ENCODE data around the gene CEP85.
"Not testable (repeated sequence)": the region's sequence is repeated elsewhere in the genome, so short reads cannot be mapped to it uniquely, and the experiment has no call there.

Gene CEP85

GRCh38 chr1:26290882-26291261, 56.9 kb downstream of the CEP85 start:
- Histone ChIP-seq H4K20me1 (ENCODE audit: insufficient read depth, low read length, poor library complexity, severe bottlenecking) (no peaks in the 10 kb centered on the region), H3K79me2 (ENCODE audit: insufficient read depth, low read length) (no peaks in the 10 kb centered on the region), H3K4me1 (ENCODE audit: insufficient read depth, low read length, poor library complexity, severe bottlenecking) (peaks cover 63% of the 10 kb centered on the region), H3K27me3 (ENCODE audit: insufficient read depth, low read length, poor library complexity, severe bottlenecking) (no peaks in the 10 kb centered on the region), H3F3A (ENCODE audit: low read depth) (peaks cover 31% of the 10 kb centered on the region), H3K9me2 (replicated peaks; ENCODE audit: low read depth, low read length) (no peaks in the 10 kb centered on the region), H3K4me3 (ENCODE audit: low read length, poor library complexity, severe bottlenecking) (no peak overlapping the region), H3K36me3 (ENCODE audit: insufficient read depth, low read length) (no peaks in the 10 kb centered on the region), H3K4me2 (ENCODE audit: low read depth, low read length, poor library complexity, severe bottlenecking) (peak overlapping the region; percentile 98), H3K9me3 (ENCODE audit: insufficient read depth, low read depth, low read length) (no peaks in the 10 kb centered on the region), H3K9ac (ENCODE audit: low read depth, low read length, poor library complexity, severe bottlenecking) (peak overlapping the region; percentile 88), H2AFZ (ENCODE audit: low read length) (no peak overlapping the region)
- TF ChIP-seq EZH2phosphoT487 (IDR thresholded peaks at IDR 0.05; ENCODE audit: borderline replicate concordance) (no peak), CTCF (conservative IDR thresholded peaks at IDR 0.05; ENCODE audit: low read length) (no peak)

DNA sequence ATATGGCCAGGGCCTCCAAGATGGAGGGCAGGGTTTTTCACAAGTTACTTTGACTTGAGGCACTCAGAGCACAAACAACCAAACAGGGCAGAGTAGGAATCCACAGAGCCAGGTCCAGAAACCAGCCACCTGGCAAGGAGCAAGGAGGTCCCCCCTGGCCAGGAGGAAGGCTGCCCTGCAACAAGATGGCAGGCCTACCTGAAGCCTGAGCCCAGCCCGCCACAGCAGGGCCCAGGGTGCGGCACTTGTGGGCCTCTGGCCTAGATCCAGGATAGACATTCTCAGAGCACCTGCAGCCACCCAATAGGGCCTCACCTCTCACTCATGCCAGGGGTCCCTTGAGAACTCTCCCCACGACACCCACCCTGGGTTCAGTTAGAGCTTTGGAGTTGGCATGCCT, 57.4 kb downstream of the CEP85 start:
- H2AFZ ChIP-seq (ENCODE audit: low read length) = no peak overlapping the region
- H3F3A ChIP-seq (ENCODE audit: low read depth) = peaks cover 31% of the 10 kb centered on the region
- H3K27me3 ChIP-seq (ENCODE audit: insufficient read depth, low read length, poor library complexity, severe bottlenecking) = no peaks in the 10 kb centered on the region
- H3K9me2 ChIP-seq (replicated peaks; ENCODE audit: low read depth, low read length) = no peaks in the 10 kb centered on the region
- H3K36me3 ChIP-seq (ENCODE audit: insufficient read depth, low read length) = no peaks in the 10 kb centered on the region
- TF ChIP-seq CTCF (conservative IDR thresholded peaks at IDR 0.05; ENCODE audit: low read length) (no peak), EZH2phosphoT487 (IDR thresholded peaks at IDR 0.05; ENCODE audit: borderline replicate concordance) (no peak)
- no peaks in the 10 kb centered on the region for H3K9me3 ChIP-seq (ENCODE audit: insufficient read depth, low read depth, low read length)
- H3K4me1 ChIP-seq (ENCODE audit: insufficient read depth, low read length, poor library complexity, severe bottlenecking) = peaks cover 57% of the 10 kb centered on the region
- H3K79me2 ChIP-seq (ENCODE audit: insufficient read depth, low read length) = no peaks in the 10 kb centered on the region
- H3K9ac ChIP-seq (ENCODE audit: low read depth, low read length, poor library complexity, severe bottlenecking) = peak overlapping the region; percentile 88
- no peaks in the 10 kb centered on the region for H4K20me1 ChIP-seq (ENCODE audit: insufficient read depth, low read length, poor library complexity, severe bottlenecking)
- no peak overlapping the region for H3K4me3 ChIP-seq (ENCODE audit: low read length, poor library complexity, severe bottlenecking)
- H3K4me2 ChIP-seq (ENCODE audit: low read depth, low read length, poor library complexity, severe bottlenecking) = no peak overlapping the region

GRCh38 chr1:26291939-26292338, 57.9 kb downstream of the CEP85 start:
- H3K9me2 ChIP-seq (replicated peaks; ENCODE audit: low read depth, low read length) = no peaks in the 10 kb centered on the region
- H4K20me1 ChIP-seq (ENCODE audit: insufficient read depth, low read length, poor library complexity, severe bottlenecking) = no peaks in the 10 kb centered on the region
- H3K36me3 ChIP-seq (ENCODE audit: insufficient read depth, low read length) = no peaks in the 10 kb centered on the region
- peak overlapping the region; percentile 88 for H3K9ac ChIP-seq (ENCODE audit: low read depth, low read length, poor library complexity, severe bottlenecking)
- H3K4me1 ChIP-seq (ENCODE audit: insufficient read depth, low read length, poor library complexity, severe bottlenecking) = peaks cover 52% of the 10 kb centered on the region
- no peak for TF ChIP-seq CTCF (conservative IDR thresholded peaks at IDR 0.05; ENCODE audit: low read length)
- TF ChIP-seq EZH2phosphoT487 (IDR thresholded peaks at IDR 0.05; ENCODE audit: borderline replicate concordance) = no peak
- no peak overlapping the region for H2AFZ ChIP-seq (ENCODE audit: low read length)
- H3F3A ChIP-seq (ENCODE audit: low read depth) = peaks cover 29% of the 10 kb centered on the region
- no peaks in the 10 kb centered on the region for H3K79me2 ChIP-seq (ENCODE audit: insufficient read depth, low read length)
- no peak overlapping the region for H3K4me2 ChIP-seq (ENCODE audit: low read depth, low read length, poor library complexity, severe bottlenecking)
- H3K4me3 ChIP-seq (ENCODE audit: low read length, poor library complexity, severe bottlenecking) = no peak overlapping the region
- H3K27me3 ChIP-seq (ENCODE audit: insufficient read depth, low read length, poor library complexity, severe bottlenecking) = no peaks in the 10 kb centered on the region
- H3K9me3 ChIP-seq (ENCODE audit: insufficient read depth, low read depth, low read length) = no peaks in the 10 kb centered on the region

GRCh38 chr1:26292735-26293134, 58.7 kb downstream of the CEP85 start:
- H3K4me2 ChIP-seq (ENCODE audit: low read depth, low read length, poor library complexity, severe bottlenecking); H3K27me3 ChIP-seq (ENCODE audit: insufficient read depth, low read length, poor library complexity, severe bottlenecking); H3K36me3 ChIP-seq (ENCODE audit: insufficient read depth, low read length); H2AFZ ChIP-seq (ENCODE audit: low read length); H4K20me1 ChIP-seq (ENCODE audit: insufficient read depth, low read length, poor library complexity, severe bottlenecking); H3K9me2 ChIP-seq (replicated peaks; ENCODE audit: low read depth, low read length); H3K9ac ChIP-seq (ENCODE audit: low read depth, low read length, poor library complexity, severe bottlenecking); H3K4me3 ChIP-seq (ENCODE audit: low read length, poor library complexity, severe bottlenecking); H3K79me2 ChIP-seq (ENCODE audit: insufficient read depth, low read length); H3K9me3 ChIP-seq (ENCODE audit: insufficient read depth, low read depth, low read length): not testable (repeated sequence)
- H3K4me1 ChIP-seq (ENCODE audit: insufficient read depth, low read length, poor library complexity, severe bottlenecking) = peaks cover 46% of the 10 kb centered on the region
- H3F3A ChIP-seq (ENCODE audit: low read depth) = peaks cover 23% of the 10 kb centered on the region; the same call in 1 of the 2 replicates

Data from Loucy (cell line).